T-cell (primary cell): ENCODE data around the gene KIFAP3. TPM values are rescaled to one million over a fixed set of nuclear protein-coding genes. Genes with fewer than 3 reads are reported as not detected.

Source experiments
- ATAC-seq, 4 experiments: fragments of 200-7000 bp in 3 of 4; fragments of 150-1000 bp in 1 of 4; cut with Tn5 transposase; replicated peaks in 1 of 4; 1 replicate in 3 of 4; 2 replicates in 1 of 4; pipeline ENCODE4 v1.10.0; 2021; ENCODE audit warnings: moderate library complexity in 3 of 4, mild to moderate bottlenecking in 2 of 4, moderate number of reproducible peaks in 1 of 4
- CTCF ChIA-PET, 2 donors: fragments of 300-600 bp; sonication (Branson Sonifier 250); formaldehyde crosslinking; loops; one replicate each; lab custom pipeline; 2022; ENCODE audit warnings: antibody characterized with exemption in 2 of 2; lab: Charles Lee
- POLR2A ChIA-PET, 2 donors: fragments of 300-600 bp; sonication (Branson Sonifier 250); formaldehyde crosslinking; loops; one replicate each; lab custom pipeline; 2022; ENCODE audit warnings: antibody characterized with exemption in 2 of 2; lab: Charles Lee
- DNase-seq, 35 experiments: peaks; one replicate each; pipeline versions ENCODE4 v3.0.0 to v3.0.0-alpha.2; 2013 to 2023
- H3K27ac ChIP-seq: one replicate; pipeline ENCODE4 v1.5.1; 2013; ENCODE audit warnings: low read length
- H3K27me3 ChIP-seq, 2 experiments: replicated peaks in 1 of 2; 1 replicate in 1 of 2; 2 replicates in 1 of 2; pipeline versions ENCODE4 v1.6.1 to v1.7.0; 2013; ENCODE audit warnings: low read length in 1 of 2, mixed read lengths in 1 of 2; ENCODE audit not compliant: control insufficient read depth in 2 of 2, insufficient read depth in 2 of 2; ENCODE audit errors: extremely low read depth in 1 of 2
- H3K36me3 ChIP-seq, 2 donors: 1 replicate in 1 of 2; 2 replicates in 1 of 2; pipeline versions ENCODE4 v1.6.1 to v1.7.0; 2013; ENCODE audit warnings: low read length in 1 of 2; ENCODE audit not compliant: control insufficient read depth in 2 of 2, insufficient read depth in 1 of 2; ENCODE audit errors: extremely low read depth in 1 of 2
- H3K4me1 ChIP-seq, 2 experiments: 1 replicate in 1 of 2; 2 replicates in 1 of 2; pipeline versions ENCODE4 v1.6.1 to v1.7.0; 2013; ENCODE audit warnings: low read length in 2 of 2, mixed read lengths in 1 of 2; ENCODE audit not compliant: insufficient read depth in 2 of 2, control insufficient read depth in 1 of 2; ENCODE audit errors: extremely low read depth in 1 of 2
- H3K4me3 ChIP-seq, 2 donors: 1 replicate in 1 of 2; 2 replicates in 1 of 2; pipeline versions ENCODE4 v1.5.1 to v1.7.0; 2013; ENCODE audit warnings: mild to moderate bottlenecking in 2 of 2, low read length in 1 of 2, moderate library complexity in 1 of 2; ENCODE audit not compliant: control insufficient read depth in 1 of 2; ENCODE audit errors: extremely low read depth in 1 of 2
- H3K9me3 ChIP-seq: 2 replicates; pipeline ENCODE4 v1.7.0; 2013
- H3K27ac Mint-ChIP-seq, 2 donors: one replicate each; pipeline ENCODE4 v1.8.0; 2020 to 2021; ENCODE audit warnings: mild to moderate bottlenecking in 2 of 2, mixed read lengths in 2 of 2
- H3K27me3 Mint-ChIP-seq, 2 donors: one replicate each; pipeline ENCODE4 v1.8.0; 2021 to 2022; ENCODE audit warnings: mixed read lengths in 2 of 2
- H3K36me3 Mint-ChIP-seq: one replicate; pipeline ENCODE4 v1.8.0; 2021; ENCODE audit warnings: mixed read lengths
- H3K4me1 Mint-ChIP-seq, 3 donors: one replicate each; pipeline ENCODE4 v1.8.0; 2020 to 2022; ENCODE audit warnings: mixed read lengths in 3 of 3, mild to moderate bottlenecking in 1 of 3
- H3K4me3 Mint-ChIP-seq, 3 donors: one replicate each; pipeline ENCODE4 v1.8.0; 2020 to 2022; ENCODE audit warnings: mild to moderate bottlenecking in 3 of 3, mixed read lengths in 3 of 3, moderate library complexity in 3 of 3
- H3K9me3 Mint-ChIP-seq, 3 donors: one replicate each; pipeline ENCODE4 v1.8.0; 2020 to 2022; ENCODE audit warnings: mixed read lengths in 3 of 3
- WGBS: methylation state at CpG from one replicate; pipeline ENCODE4 v1.1.5; 2013; ENCODE audit warnings: missing lambda C conversion rate; ENCODE audit not compliant: insufficient coverage; 5-methylcytosine and 5-hydroxymethylcytosine counted together
- total RNA-seq, 35 experiments: library from RNA in 6 of 35; stranded (reverse) in 6 of 35; fragments of 120-200 nt in 1 of 35; gene quantifications; one replicate each; pipeline versions ENCODE4 v1.2.1 to v1.2.4 and lab custom pipeline; 2013 to 2026

The KIFAP3 gene
- total RNA-seq, 5 donors from 2014 or later (not counting 1 experiment from before 2014, with no cell fraction given), result 13.8 to 20.2 (median 16.6) TPM

- Mint-ChIP-seq H3K36me3 (peaks cover 42% of the 10 kb centered on the region), H3K27me3 (no peaks in the 10 kb centered on the region), H3K4me3 (no peak overlapping the region), H3K4me1 (no peaks in the 10 kb centered on the region), H3K9me3 (no peaks in the 10 kb centered on the region), H3K27ac (no peak overlapping the region)
- ChIA-PET POLR2A (no interaction called here), CTCF (no interaction called here)
- Histone ChIP-seq H3K27ac (no peak overlapping the region), H3K27me3 (no peaks in the 10 kb centered on the region), H3K36me3 (peaks cover 0 to 17% of the 10 kb centered on the region in 2 donors), H3K4me1 (no peaks in the 10 kb centered on the region), H3K4me3 (no peak overlapping the region), H3K9me3 (no peaks in the 10 kb centered on the region)
- ATAC-seq (no peak), DNase-seq (no peak)
- WGBS, result no CpG with 5 or more reads among the region's 1 CpG
These were observed 88.7 kb downstream of the KIFAP3 start for GRCh38 chr1:169985757-169986156.

- CTCF ChIA-PET, result no interaction called here
- POLR2A ChIA-PET, result no interaction called here
- Histone ChIP-seq H3K4me3 (no peak overlapping the region), H3K27me3 (no peaks in the 10 kb centered on the region), H3K27ac (no peak overlapping the region), H3K4me1 (no peaks in the 10 kb centered on the region), H3K36me3 (peaks cover 0 to 15% of the 10 kb centered on the region in 2 donors), H3K9me3 (no peaks in the 10 kb centered on the region)
- ATAC-seq, result no peak
- DNase-seq, result no peak
- H3K4me3 Mint-ChIP-seq, result no peak overlapping the region
- peaks cover 43% of the 10 kb centered on the region for H3K36me3 Mint-ChIP-seq
- H3K27me3 Mint-ChIP-seq, result no peaks in the 10 kb centered on the region
- H3K9me3 Mint-ChIP-seq, result no peaks in the 10 kb centered on the region
- H3K27ac Mint-ChIP-seq, result no peak overlapping the region
- H3K4me1 Mint-ChIP-seq, result no peaks in the 10 kb centered on the region
These were observed 100.4 kb downstream of the KIFAP3 start for GRCh38 chr1:169974067-169974466.

- ATAC-seq, result no peak
- no peak overlapping the region for H3K4me3 ChIP-seq
- Mint-ChIP-seq H3K9me3 (no peaks in the 10 kb centered on the region), H3K4me1 (no peaks in the 10 kb centered on the region), H3K27ac (no peak overlapping the region), H3K27me3 (no peaks in the 10 kb centered on the region), H3K4me3 (no peak overlapping the region), H3K36me3 (peaks cover 35% of the 10 kb centered on the region)
- no peak overlapping the region for H3K27ac ChIP-seq
- ChIA-PET CTCF (no interaction called here), POLR2A (no interaction called here)
- H3K9me3 ChIP-seq, result no peaks in the 10 kb centered on the region
- H3K27me3 ChIP-seq, result no peaks in the 10 kb centered on the region
- peaks cover 0 to 3% of the 10 kb centered on the region in 2 donors for H3K36me3 ChIP-seq
- WGBS, result no CpG with 5 or more reads among the region's 2 CpGs
- DNase-seq, result no peak
- no peaks in the 10 kb centered on the region for H3K4me1 ChIP-seq
These were observed 104.4 kb downstream of the KIFAP3 start for GRCh38 chr1:169970114-169970513.

DNA sequence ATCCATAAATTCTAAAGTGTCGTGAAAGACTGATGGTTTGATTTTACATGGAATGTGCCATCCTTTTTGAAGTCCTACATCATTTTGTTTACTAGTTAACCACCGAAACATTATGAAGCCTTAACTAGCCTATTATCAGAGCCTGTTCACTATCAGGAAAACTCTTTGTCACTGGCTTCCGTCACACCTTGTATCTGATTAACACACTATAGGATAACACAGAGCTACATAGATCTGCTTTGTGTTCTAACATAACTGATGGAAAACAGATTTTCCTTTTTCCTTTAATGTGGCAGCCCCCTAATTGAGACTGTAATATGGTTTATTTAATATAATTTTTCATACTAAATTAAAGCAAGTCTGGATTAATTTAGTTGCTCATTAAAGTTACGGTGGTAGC is 106.3 kb downstream of the KIFAP3 start:
- H3K36me3 ChIP-seq, result peaks cover 0 to 3% of the 10 kb centered on the region in 2 donors
- no peak overlapping the region for H3K4me3 ChIP-seq
- CTCF ChIA-PET, result no interaction called here
- Mint-ChIP-seq H3K27ac (no peak overlapping the region), H3K36me3 (peaks cover 42% of the 10 kb centered on the region), H3K27me3 (no peaks in the 10 kb centered on the region), H3K4me3 (no peak overlapping the region), H3K9me3 (no peaks in the 10 kb centered on the region), H3K4me1 (no peaks in the 10 kb centered on the region)
- H3K9me3 ChIP-seq, result no peaks in the 10 kb centered on the region
- WGBS, result no CpG with 5 or more reads among the region's 4 CpGs
- no peak for ATAC-seq
- H3K27me3 ChIP-seq, result no peaks in the 10 kb centered on the region
- POLR2A ChIA-PET, result no interaction called here
- H3K4me1 ChIP-seq, result no peaks in the 10 kb centered on the region
- DNase-seq, result no peak
- H3K27ac ChIP-seq, result no peak overlapping the region

DNA sequence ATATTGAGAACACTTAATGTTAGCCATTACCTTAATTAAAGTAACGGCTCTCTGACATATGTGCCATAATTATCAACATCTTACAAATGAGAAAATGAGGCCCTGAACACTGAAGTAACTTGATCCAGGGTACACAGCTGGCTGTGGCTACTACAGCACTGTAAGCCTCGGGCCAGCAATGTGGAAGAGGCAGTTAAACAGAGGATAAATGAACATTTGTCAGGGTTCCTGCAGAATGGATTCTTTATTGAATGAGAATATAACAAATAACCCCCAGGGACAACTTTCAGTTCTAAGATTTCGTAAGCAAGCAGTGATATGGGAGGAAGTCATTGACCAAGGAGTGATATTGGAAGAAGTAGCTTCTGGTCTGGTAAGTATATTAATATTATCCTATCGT is 110.3 kb downstream of the KIFAP3 start:
- no peak for ATAC-seq
- DNase-seq, result no peak
- ChIA-PET CTCF (no interaction called here), POLR2A (no interaction called here)
- Mint-ChIP-seq H3K27ac (no peak overlapping the region), H3K4me1 (no peaks in the 10 kb centered on the region), H3K9me3 (no peaks in the 10 kb centered on the region), H3K4me3 (no peak overlapping the region), H3K27me3 (no peaks in the 10 kb centered on the region), H3K36me3 (peaks cover 32% of the 10 kb centered on the region)
- no peak overlapping the region for H3K27ac ChIP-seq
- H3K4me3 ChIP-seq, result no peak overlapping the region
- no peaks in the 10 kb centered on the region for H3K4me1 ChIP-seq
- no CpG with 5 or more reads among the region's 4 CpGs for WGBS
- H3K27me3 ChIP-seq, result no peaks in the 10 kb centered on the region
- H3K36me3 ChIP-seq, result peaks cover 0 to 3% of the 10 kb centered on the region in 2 donors
- H3K9me3 ChIP-seq, result no peaks in the 10 kb centered on the region

- POLR2A ChIA-PET, result no interaction called here
- no peaks in the 10 kb centered on the region for H3K4me1 Mint-ChIP-seq
These were observed 114.8 kb downstream of the KIFAP3 start for GRCh38 chr1:169959686-169960085.

GRCh38 chr1:169958987-169959386 is 115.5 kb downstream of the KIFAP3 start:
- Histone ChIP-seq H3K36me3 (peaks cover 0 to 10% of the 10 kb centered on the region in 2 donors), H3K4me3 (no peak overlapping the region), H3K27me3 (no peaks in the 10 kb centered on the region), H3K4me1 (no peaks in the 10 kb centered on the region), H3K9me3 (no peaks in the 10 kb centered on the region), H3K27ac (no peak overlapping the region)
- no peaks in the 10 kb centered on the region for H3K27me3 Mint-ChIP-seq
- no peak for ATAC-seq
- WGBS, result 100% methylated on average over 1 of the region's 3 CpGs
- peaks cover 18% of the 10 kb centered on the region for H3K36me3 Mint-ChIP-seq
- ChIA-PET POLR2A (interaction anchor here in 1 of 2 donors (0.7 kb wide), 1 partner anchor 572 kb away, joined by 5 read pairs; no protein-coding TSS in a partner anchor), CTCF (no interaction called here)
- no peak for DNase-seq
- H3K4me1 Mint-ChIP-seq, result no peaks in the 10 kb centered on the region
- no peak overlapping the region for H3K27ac Mint-ChIP-seq
- no peaks in the 10 kb centered on the region for H3K9me3 Mint-ChIP-seq
- H3K4me3 Mint-ChIP-seq, result no peak overlapping the region

More at GRCh38 chr1:169959686-169960085, 114.8 kb downstream of the KIFAP3 start:
- peaks cover 0 to 7% of the 10 kb centered on the region in 2 donors for H3K36me3 ChIP-seq
- Mint-ChIP-seq H3K27ac (no peak overlapping the region), H3K4me3 (no peak overlapping the region), H3K36me3 (peaks cover 21% of the 10 kb centered on the region), H3K9me3 (no peaks in the 10 kb centered on the region), H3K27me3 (no peaks in the 10 kb centered on the region)
- H3K9me3 ChIP-seq, result no peaks in the 10 kb centered on the region
- CTCF ChIA-PET, result no interaction called here
- no peak overlapping the region for H3K4me3 ChIP-seq
- H3K27me3 ChIP-seq, result no peaks in the 10 kb centered on the region
- no peaks in the 10 kb centered on the region for H3K4me1 ChIP-seq
- DNase-seq, result no peak
- ATAC-seq, result no peak
- no peak overlapping the region for H3K27ac ChIP-seq
